Measurements from ENCODE around the gene SLC26A8. TPM values are rescaled to one million over a fixed set of nuclear protein-coding genes. Genes with fewer than 3 reads are reported as not detected.

SLC26A8 gene
- total and polyA plus RNA-seq, 2 experiments from 2014 or later = 0.89 to 2.9 TPM

GRCh38 chr6:35960187-35960586 lies 64.3 kb downstream of the SLC26A8 start (continued):
- TF ChIP-seq ZNF462 (CRISPR knock-in tag; IDR thresholded peaks at IDR 0.05) (no peak), STAT1 (IDR thresholded peaks at IDR 0.05; ENCODE audit: unreplicated experiment) (no peak), CREB1 (CRISPR knock-in tag; IDR thresholded peaks at IDR 0.05; ENCODE audit: low read depth) (no peak), REST (IDR thresholded peaks at IDR 0.05; ENCODE audit: unreplicated experiment) (no peak), NANOG (IDR thresholded peaks at IDR 0.05; ENCODE audit: borderline replicate concordance) (no peak)

GRCh38 chr6:35955970-35956369 lies 68.5 kb downstream of the SLC26A8 start:
- ATAC-seq (no peak), DNase-seq (ENCODE audit: low spot score) (no peak)
- Histone ChIP-seq H3K36me3 (ENCODE audit: insufficient read depth) (no peaks in the 10 kb centered on the region), H3K27ac (ENCODE audit: low read depth) (no peak overlapping the region), H3K4me1 (ENCODE audit: insufficient read depth) (peaks cover 6% of the 10 kb centered on the region; the same call in 1 of the 2 replicates), H3K79me2 (replicated peaks; ENCODE audit: insufficient read depth) (no peaks in the 10 kb centered on the region), H3F3A (replicated peaks; ENCODE audit: low read depth) (no peaks in the 10 kb centered on the region), H3K27me3 (ENCODE audit: insufficient read depth) (no peaks in the 10 kb centered on the region), H3K4me3 (no peak overlapping the region), H2AFZ (no peak overlapping the region), H3K9me2 (ENCODE audit: insufficient read depth) (no peaks in the 10 kb centered on the region), H4K20me1 (replicated peaks; ENCODE audit: insufficient read depth) (no peaks in the 10 kb centered on the region), H3K4me2 (no peak overlapping the region)
- Mint-ChIP-seq H3K27ac (no peak overlapping the region), H3K27me3 (ENCODE audit: insufficient read depth, low read depth, poor library complexity) (no peaks in the 10 kb centered on the region), H3K36me3 (ENCODE audit: low read depth) (no peaks in the 10 kb centered on the region), H3K4me3 (no peak overlapping the region), H3K9me3 (no peaks in the 10 kb centered on the region), H3K4me1 (peaks cover 8% of the 10 kb centered on the region)
- no peak for TF ChIP-seq STAT1 (IDR thresholded peaks at IDR 0.05; ENCODE audit: unreplicated experiment)
- no peak for TF ChIP-seq JUNB (IDR thresholded peaks at IDR 0.05; ENCODE audit: unreplicated experiment)
- TF ChIP-seq CTCF (conservative IDR thresholded peaks at IDR 0.05; ENCODE audit: low read depth in 2 of 2) = peak; percentile 48 to 65

Measured in GM23338 (cell line).